Right renal cortex interstitium (tissue), 3 donors: Measurements from ENCODE around the gene CDKL2. TPM values are rescaled to one million over a fixed set of nuclear protein-coding genes. Genes with fewer than 3 reads are reported as not detected.

Experiments used
- DNase-seq, 3 donors: peaks; one replicate each; pipeline ENCODE4 v3.0.0-alpha.2; 2013; ENCODE audit warnings: low read depth in 3 of 3, low spot score in 2 of 3
- polyA plus RNA-seq, 3 donors: library from polyadenylated mRNA; unstranded; fragments of 120-200 nt; gene quantifications; one replicate each; pipeline ENCODE4 v1.2.1, GENCODE V29; 2013; ENCODE audit not compliant: insufficient read length in 3 of 3

CDKL2 gene
- polyA plus RNA-seq, 3 donors = 11.3 to 14.6 (median 11.8) TPM

DNA sequence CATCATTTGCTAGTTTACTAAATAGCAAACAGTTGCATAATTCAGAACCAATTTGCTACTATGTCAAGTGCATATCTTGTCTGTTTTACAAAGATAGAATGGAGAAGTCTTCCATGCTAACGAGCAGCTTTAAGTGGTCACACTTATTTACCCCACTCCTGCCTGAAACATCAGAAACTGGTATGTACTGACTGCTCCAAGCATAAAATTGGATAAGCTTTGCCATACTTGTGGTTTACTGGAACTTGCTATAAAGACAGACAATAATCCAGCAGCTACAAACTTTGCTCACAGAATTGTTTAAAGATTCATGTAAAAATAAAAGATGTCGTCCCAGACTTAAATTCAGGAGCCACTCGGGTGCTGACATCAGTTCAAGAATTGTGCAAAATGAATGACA lies 13.3 kb upstream of the CDKL2 start:
- DNase-seq = no peak

DNA sequence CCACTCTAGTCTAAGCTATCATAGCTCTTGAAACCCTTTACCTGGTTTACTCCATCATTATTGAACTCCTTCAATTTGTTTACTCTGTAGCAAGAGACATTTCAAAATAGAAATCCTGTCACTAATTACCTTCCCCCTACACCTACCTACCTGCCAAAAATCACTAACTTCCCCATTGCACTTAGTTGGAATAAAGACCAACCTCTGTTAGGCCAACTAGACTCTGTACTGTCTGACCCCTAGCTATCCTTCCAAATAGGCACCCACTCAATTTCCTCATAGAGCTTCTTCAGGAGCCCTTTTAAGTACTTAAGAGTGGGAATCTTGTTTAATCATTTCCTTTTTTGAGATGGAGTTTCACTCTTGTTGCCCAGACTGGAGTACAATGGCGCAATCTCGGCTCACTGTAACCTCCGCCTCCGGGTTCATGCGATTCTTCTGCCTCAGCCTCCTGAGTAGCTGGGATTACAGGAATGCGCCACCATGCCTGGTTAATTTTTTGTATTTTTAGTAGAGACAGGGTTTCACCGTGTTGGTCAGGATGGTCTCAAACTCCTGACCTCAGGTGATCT lies 8.9 kb upstream of the CDKL2 start:
- no peak for DNase-seq

DNA sequence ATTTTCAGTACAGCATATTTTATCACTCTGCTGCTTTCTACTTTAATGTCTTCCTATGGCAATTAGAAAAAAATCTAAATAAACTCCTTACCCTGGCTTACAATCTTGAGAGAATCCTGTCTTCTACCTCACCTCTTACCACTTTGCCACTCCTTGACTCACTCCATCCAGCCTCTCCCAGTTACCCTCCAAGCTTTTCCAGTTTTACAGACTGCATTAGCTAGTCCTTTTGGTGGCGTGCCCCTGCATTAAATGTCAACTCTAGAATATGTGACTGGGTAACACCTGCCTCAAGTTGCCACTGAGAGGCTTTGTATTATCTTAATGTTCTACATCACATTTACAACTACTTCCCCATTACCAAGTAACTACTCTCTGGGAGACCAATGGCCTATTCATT lies 7.5 kb upstream of the CDKL2 start:
- DNase-seq = no peak

DNA sequence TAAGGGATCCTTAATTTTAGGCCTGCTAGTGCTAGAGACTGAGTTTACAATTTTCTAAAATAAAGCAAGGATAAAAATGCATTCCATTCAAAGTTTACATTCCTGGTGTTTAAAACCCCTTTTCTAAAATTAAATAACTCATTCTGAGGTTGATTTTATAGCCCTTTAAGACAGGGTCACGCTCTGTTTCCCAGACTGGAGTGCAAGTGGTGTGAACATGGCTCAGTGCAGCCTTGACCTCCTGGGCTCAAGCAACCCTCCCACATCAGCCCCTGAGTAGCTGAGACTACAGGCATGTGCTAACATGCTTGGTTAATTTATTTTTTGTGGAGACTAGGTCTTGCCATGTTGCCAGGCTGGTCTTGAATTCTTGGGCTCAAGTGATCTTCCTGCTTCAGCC lies 6.8 kb upstream of the CDKL2 start:
- DNase-seq = peak in 2 of 3 donors; percentile 29 to 33

DNA sequence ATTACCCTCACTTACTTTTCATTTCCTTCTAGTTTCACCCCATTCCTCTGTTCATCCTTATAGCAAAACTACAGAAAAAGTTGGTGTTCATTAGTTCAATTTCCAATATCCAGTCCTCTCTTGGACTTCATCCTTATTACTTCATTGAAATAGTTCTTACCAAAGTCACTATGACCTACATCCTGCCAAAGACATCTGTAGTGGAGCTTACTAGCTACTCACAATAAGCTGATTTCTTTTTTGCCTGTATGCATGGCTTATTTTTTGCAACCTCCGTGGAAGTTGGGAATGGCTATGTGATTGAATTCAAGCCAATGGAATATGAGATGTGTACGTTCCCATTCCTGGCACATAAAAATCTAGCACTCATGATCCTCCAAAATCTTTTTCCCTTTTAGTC lies 4.6 kb upstream of the CDKL2 start:
- no peak for DNase-seq

DNA sequence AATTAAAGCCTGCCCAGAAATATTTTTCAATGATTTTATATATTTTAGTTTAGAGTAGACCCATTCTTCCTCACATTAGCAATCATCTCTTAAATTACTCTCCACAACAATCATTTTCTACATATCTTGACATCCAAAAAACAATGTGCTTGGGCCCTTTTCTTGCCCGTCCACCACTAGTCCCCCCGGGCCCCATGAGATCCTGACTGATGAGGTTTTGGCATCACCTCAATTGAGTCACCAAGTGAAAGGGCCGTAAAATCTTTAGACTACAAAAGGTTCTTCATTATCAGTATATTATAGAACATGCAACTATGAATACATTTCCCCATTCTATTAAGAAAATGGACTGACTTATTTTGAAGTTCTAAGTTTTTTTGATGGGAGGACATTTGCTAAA lies 4.0 kb upstream of the CDKL2 start:
- no peak for DNase-seq

DNA sequence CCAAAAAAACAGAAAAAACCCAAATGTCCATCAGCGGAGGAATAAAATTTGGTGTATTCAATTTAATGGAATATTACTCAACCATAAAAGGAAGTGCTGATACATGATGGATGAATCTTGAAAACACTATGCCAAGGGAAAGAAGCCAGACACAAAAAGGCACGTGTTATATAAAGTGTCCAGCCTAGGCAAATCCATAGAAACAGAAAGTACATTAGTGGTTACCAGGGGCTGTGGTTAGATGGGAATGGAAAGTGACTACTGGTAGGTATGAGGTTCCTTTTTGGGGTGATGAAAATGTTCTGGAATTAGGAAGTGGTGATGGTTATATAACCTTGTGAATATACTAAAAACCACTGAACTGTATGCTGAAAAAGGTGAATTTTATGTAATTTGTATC lies 3.5 kb upstream of the CDKL2 start:
- DNase-seq = no peak

DNA sequence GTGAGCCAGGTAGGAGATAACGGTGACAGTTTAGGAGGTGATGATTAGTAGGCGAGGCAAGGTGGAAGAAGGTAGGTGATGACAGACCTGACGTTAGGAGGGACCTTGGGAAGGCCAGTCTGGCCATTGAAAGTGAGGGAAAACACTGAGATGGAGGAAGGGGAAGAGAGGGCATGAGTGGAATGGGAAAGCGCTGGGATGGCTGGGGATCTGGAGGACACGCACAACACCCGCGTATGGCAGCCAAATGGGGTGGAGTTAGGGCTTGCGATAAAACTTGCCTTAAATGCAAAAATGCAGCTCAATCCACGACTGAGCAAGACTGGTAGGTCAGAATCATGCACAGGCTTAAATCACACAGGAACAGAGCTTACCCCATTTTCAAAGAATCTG lies 605 bp upstream of the CDKL2 start:
- no peak for DNase-seq

DNA sequence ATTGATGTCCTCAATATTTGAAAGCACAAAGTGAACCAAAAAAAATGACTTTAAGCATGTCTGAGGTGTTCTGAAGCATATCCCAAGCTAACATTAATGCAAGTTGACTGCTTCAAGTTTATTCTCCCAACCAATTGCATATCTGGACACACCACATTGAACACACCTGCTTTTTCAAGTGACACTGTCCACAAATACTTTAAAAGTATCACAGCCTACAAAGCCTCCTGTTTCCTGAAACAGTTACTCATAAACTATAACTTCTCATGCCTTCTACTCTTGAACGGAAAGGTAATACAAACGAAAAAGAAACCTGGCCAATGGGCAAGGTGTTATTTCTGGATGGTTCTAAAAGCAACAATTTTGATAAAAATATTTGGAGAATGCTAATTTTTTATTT lies 1.1 kb downstream of the CDKL2 start:
- DNase-seq = peak in 1 of 3 donors; percentile 6

DNA sequence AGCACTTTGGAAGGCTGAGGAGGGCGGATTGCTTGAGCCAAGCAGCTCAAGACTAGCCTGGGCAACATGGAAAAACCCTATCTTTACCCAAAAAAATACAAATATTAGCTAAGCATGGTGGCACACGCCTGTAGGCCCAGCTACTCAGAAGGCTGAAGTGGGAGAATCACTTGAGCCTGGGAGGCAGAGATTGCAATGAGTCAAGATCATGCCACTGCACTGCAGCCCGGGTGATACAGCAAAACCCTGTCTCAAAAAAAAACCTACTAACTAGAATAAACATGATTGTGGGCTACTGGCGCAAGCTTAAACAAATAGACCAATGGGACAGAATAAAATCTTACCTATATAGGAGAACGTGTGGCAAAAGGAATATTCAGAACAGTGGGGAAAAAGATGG lies 7.3 kb downstream of the CDKL2 start:
- DNase-seq = no peak

DNA sequence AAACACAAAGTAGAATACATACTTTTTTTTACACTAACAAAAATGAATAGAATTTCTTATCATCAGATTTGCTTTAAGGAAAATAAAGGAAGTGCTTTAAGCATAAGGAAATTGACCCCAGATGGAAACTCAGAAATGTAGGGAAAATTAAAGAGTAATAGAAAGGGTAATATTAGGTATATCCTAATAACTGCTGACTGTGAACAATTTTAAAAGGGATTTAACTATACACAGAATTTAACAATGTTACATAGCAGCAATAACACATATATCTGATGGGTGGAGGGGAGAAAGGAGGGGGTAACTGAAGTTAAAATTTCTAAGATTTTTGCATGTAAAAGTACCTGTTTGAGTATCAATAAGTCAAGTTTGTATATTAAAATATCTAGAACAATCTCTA lies 8.6 kb downstream of the CDKL2 start:
- no peak for DNase-seq

DNA sequence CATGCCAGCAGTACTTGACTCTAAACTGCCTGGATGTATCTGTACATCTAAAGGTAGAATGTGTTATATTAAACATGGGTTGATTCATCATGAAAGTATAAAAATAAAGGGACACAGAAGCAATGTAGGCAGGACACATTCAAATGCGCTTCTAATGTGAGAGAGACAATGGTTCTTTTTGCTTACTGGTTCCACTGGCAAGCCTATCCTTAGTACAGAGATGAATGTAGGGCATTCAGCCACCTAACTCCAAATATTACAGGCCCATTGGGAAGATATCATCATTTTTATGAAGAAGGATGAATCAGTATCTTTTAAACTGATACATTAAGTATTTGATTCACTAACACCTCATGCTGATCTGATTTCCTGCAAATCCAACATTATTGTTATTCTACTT lies 18.0 kb downstream of the CDKL2 start:
- no peak for DNase-seq

DNA sequence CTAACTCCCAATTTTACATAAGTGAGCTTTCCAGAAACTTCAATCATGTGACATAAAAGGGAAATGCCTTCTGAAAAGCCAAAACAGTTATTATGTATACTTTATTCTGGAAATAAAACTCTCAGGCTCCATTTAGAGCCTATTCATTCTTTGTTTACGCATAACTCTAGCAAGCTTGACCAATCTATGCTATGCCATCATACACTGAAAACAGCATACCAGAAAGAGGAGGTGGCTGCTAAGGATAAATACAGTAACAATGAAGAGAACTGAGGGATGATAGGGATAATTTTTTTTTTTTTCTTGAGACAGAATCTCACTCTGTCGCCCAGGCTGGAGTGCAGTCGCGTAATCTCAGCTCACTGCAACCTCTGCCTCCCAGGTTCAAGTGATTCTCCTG lies 24.4 kb downstream of the CDKL2 start:
- no peak for DNase-seq

DNA sequence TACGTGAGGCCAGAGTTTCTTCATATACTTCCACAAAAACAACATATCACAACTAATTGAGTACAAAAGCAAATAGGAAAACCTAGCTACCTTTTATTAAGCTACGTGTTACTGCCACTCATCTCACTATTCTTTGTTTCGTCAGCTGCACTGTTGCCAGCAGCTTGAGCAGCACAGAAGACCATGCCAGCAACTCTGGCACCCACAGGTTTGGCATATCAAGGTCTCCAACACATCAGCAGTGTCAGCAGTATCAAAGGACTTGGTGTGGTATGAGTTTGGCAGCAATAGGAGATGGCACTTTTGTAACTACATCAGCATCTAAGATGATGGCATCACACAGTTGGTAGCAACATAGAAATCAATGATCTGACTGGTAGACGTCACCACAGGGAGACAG lies 30.7 kb downstream of the CDKL2 start:
- DNase-seq = no peak

DNA sequence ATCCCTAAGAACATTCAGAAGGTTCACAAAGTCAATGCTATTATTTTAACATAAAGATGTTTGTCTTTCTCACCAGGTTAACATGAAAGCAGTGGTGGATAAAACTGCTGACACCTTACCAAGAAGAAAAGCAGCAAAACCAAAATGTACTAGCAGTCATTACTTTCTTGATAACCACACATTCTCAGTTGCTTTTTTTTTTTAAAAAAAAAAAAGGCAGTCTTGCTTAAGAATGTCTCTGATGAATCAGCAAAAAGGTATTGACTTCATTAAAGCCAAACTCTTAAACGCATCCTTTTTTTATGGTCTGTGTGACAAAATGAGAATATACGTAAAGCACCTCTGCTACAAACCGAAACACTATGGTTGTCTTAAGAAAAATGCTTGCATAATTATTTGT lies 31.9 kb downstream of the CDKL2 start:
- DNase-seq = no peak

DNA sequence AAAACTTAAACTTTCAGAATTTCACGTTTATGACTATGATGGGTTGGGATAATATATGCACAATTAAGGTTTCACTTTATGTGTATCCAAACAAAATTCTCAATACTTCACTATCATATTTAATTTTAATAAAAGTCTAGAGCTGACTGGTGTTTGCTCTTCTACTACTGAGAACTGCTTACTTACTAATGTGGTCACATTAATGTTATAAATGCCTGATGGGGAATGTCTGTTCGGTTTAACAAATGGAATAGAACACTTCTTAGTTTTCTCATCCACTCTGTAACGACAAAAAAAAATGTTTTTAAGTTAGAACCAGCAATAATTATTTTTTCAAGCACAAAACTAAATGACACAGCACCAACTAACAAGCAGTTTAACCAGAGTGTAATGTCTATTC lies 34.3 kb downstream of the CDKL2 start:
- DNase-seq = no peak

DNA sequence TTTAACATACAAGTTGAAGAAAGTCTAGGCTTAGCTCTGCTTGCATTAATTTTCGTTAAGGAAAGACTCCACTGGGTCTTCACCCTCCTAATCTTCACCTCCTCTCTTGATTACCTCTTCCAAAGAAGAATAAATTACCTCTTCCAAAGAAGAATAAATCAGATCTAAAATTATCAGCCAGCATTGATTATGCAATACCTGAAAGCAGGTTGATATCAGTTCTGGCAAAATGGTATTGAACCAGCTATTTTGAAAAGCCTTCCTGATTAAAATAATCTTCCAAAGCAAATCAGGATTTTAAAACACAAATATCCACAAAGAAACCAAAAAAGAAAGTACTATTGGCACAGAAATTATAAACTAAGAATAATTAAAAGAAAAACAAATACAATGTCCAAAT lies 36.9 kb downstream of the CDKL2 start:
- DNase-seq = no peak

DNA sequence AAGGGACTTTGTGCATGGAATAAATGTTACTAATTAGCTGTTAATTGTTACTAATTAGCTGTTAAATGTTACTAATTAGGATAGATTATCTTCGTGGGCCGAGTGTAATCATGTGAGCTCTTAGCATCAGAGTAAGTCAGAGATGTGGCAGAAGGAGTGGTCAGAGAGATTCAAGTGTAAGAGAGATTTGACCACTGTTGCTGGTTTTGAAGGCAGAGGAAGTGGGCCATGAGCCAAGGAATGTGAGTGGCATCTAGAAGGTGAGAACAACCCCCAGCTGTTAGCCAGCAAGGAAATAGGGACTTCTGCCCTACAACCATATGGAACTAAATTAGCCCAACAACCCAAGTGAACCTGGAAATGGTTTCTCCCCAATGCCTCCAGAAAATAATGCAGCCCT lies 46.3 kb downstream of the CDKL2 start:
- no peak for DNase-seq

DNA sequence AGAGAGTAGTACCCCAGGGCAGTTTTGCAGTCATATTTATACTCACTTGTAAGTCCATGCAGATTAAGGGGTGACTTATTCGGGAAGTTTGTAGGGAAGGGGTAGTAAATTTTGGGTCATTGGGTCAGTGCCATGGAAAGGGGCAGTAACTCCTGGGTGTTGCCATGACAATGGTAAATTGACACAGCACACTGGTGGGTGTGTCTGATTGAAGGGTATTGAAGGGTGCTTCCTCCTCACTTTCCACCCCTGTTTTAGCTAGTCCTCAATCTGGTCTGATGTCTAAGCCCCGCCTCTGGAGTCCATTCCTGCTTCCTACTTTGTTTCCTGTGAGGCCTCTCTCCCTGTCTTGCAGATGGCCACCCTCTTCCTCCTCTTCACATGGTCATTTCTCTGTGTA lies 62.6 kb downstream of the CDKL2 start:
- no peak for DNase-seq

DNA sequence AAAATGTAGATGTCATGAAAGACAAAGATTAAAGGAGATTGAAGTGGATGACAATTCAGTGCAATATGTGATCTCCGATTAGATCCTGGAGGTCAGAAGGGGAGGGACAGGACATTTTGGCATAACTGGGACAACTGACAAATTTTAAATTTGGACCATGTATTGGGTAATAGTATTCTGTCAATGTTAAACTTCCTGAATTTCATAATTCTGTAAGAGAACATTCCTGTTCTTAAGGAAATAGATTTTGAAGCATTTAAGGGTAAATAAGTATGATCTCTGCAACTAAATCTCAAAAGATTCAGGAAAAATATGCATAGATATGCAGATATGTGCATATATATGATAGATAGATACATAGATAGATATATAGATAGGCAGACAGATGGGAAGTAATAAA lies 63.4 kb downstream of the CDKL2 start:
- no peak for DNase-seq

DNA sequence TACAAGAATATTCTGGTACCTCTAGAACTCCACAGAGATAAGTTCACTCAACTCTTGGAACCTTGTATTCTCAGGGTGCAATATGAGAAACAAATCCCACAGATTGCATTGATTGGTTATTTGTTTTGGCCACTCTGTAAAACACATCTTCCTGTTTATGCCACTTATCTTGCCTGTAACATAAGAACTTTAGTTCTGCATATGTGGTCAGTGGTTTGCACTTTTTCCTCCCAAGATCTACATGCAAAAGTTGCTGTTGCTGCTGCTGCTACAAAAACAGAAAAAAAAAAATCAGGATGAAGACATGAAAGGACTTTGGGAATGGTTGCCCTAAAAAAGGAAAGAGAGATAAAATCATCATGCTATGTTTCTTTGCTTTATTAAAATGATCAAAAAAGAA lies 64.8 kb downstream of the CDKL2 start:
- no peak for DNase-seq

DNA sequence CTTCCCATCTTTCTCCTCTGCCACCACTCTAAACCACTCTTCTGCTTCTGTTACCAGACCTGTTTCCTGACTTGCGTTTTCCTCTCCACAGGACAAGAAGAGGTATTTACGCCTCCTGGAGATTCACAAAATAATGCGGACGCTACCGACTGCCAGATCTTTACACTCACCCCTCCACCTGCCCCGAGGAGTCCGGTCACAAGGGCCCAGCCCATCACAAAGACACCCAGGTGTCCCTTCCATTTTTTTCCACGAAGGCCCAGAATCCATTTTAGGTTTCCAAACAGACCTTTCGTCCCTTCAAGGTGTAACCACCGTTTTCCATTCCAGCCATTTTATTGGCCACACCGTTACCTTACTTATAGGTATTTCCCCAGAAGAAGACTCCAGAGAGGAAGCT lies 66.3 kb downstream of the CDKL2 start:
- no peak for DNase-seq

DNA sequence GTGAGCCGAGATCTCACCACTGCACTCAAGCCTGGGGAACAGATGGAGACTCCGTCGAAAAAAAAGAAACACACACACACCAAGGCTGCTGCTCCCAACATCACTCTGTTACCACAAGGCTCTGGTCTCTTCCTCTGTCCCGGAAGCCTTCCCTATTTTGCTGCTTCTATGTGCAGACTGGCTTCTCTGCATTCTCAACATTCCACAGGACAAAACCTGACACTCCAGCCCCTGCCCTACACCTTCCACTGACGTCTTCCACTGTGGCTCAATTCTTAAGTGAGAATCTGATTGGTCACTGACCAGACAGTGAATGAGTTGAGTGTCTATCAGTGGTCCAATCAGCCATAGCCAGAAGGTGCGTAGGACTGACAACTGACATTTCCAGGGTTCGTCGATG lies 68.5 kb downstream of the CDKL2 start:
- DNase-seq = no peak

DNA sequence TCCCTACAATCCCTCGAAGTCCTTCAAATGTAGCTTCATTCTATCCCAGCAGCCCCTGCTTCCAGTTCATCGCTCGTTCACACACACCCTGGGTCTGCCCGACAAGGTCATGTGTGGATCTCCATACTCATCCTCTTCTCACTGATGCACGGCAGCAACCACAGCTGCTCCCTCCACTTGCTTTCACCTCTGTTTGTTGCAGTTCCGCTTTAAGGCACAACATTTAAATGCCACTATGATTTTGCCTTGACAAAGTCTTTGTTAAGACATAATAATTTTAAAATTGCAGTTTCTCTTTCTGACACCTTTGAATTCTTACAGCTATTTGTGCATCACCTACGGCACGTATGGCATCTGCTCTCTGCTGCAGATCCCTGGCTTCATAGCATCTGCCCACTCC lies 72.6 kb downstream of the CDKL2 start:
- DNase-seq = no peak
